B cell (primary cell): ENCODE data around the gene CLIP4. TPM values are rescaled to one million over a fixed set of nuclear protein-coding genes. Genes with fewer than 3 reads are reported as not detected.

Source experiments
- ATAC-seq: fragments of 200-7000 bp; cut with Tn5 transposase; one replicate; pipeline ENCODE4 v1.10.0; 2021; ENCODE audit warnings: low read depth, mild to moderate bottlenecking, moderate number of reproducible peaks, moderate library complexity
- CTCF ChIA-PET: fragments of 350-600 bp; sonication (Branson Sonifier 250); formaldehyde crosslinking; loops from one replicate; lab custom pipeline; 2021; ENCODE audit warnings: antibody characterized with exemption, inconsistent platforms; lab: Charles Lee
- POLR2A ChIA-PET: fragments of 350-600 bp; sonication (Branson Sonifier 250); formaldehyde crosslinking; loops from one replicate; lab custom pipeline; 2021; ENCODE audit warnings: antibody characterized with exemption; lab: Charles Lee
- DNase-seq: peaks from one replicate; pipeline ENCODE4 v3.0.0; 2013
- H2AFZ ChIP-seq: 2 replicates; pipeline ENCODE4 v1.6.1; 2012; ENCODE audit warnings: mild to moderate bottlenecking, low read depth, low read length; ENCODE audit not compliant: insufficient read depth, poor library complexity, severe bottlenecking
- H3K27ac ChIP-seq, 2 donors: 1 replicate in 1 of 2; 2 replicates in 1 of 2; pipeline ENCODE4 v1.5.1; 2012 to 2013; ENCODE audit warnings: low read length in 2 of 2, mild to moderate bottlenecking in 2 of 2, moderate library complexity in 1 of 2
- H3K27me3 ChIP-seq, 4 experiments: fragments of 200-600 bp in 1 of 4; sonication (generic) in 1 of 4; replicated peaks in 1 of 4; 1 replicate in 2 of 4; 2 replicates in 2 of 4; pipeline versions ENCODE4 v1.6.1 to v1.7.0; 2013 to 2016; ENCODE audit warnings: low read length in 3 of 4, mild to moderate bottlenecking in 2 of 4, mixed read lengths in 1 of 4, moderate library complexity in 1 of 4; ENCODE audit not compliant: insufficient read depth in 4 of 4, control insufficient read depth in 3 of 4; ENCODE audit errors: control extremely low read depth in 1 of 4
- H3K36me3 ChIP-seq, 2 experiments: replicated peaks in 1 of 2; 1 replicate in 1 of 2; 2 replicates in 1 of 2; pipeline versions ENCODE4 v1.6.1 to v1.7.1; 2013; ENCODE audit warnings: low read length in 1 of 2; ENCODE audit not compliant: insufficient read depth in 2 of 2, control insufficient read depth in 1 of 2; ENCODE audit errors: control extremely low read depth in 1 of 2, extremely low read depth in 1 of 2
- H3K4me1 ChIP-seq, 2 donors: fragments of 200-600 bp in 1 of 2; sonication (generic) in 1 of 2; 1 replicate in 1 of 2; 2 replicates in 1 of 2; pipeline versions ENCODE4 v1.5.1 to v1.6.1; 2013 to 2017; ENCODE audit warnings: low read length in 2 of 2; ENCODE audit not compliant: control insufficient read depth in 2 of 2, insufficient read depth in 2 of 2
- H3K4me2 ChIP-seq: replicated peaks from 2 replicates; pipeline ENCODE3; 2012; ENCODE audit warnings: mild to moderate bottlenecking, low read depth, low read length; ENCODE audit not compliant: poor library complexity, severe bottlenecking
- H3K4me3 ChIP-seq, 5 experiments: fragments of 200-600 bp in 1 of 5; sonication (generic) in 1 of 5; 1 replicate in 3 of 5; 2 replicates in 2 of 5; pipeline versions ENCODE4 v1.5.1 to v1.7.0; 2011 to 2016; ENCODE audit warnings: low read length in 4 of 5, mild to moderate bottlenecking in 4 of 5, low read depth in 2 of 5, control low read depth in 1 of 5, moderate library complexity in 1 of 5; ENCODE audit not compliant: insufficient read depth in 1 of 5; ENCODE audit errors: control extremely low read depth in 1 of 5, extremely low read depth in 1 of 5
- H3K79me2 ChIP-seq: fragments of 200-600 bp; sonication (generic); one replicate; pipeline ENCODE4 v1.6.0; 2016; ENCODE audit warnings: low read length; ENCODE audit not compliant: control insufficient read depth, insufficient read depth
- H3K9ac ChIP-seq: fragments of 200-600 bp; sonication (generic); 2 replicates; pipeline ENCODE4 v1.6.1; 2017; ENCODE audit warnings: mild to moderate bottlenecking, low read length, moderate library complexity
- H3K9me3 ChIP-seq, 3 donors: one replicate each; pipeline versions ENCODE4 v1.6.1 to v1.7.1; 2013; ENCODE audit warnings: low read length in 2 of 3; ENCODE audit not compliant: control insufficient read depth in 2 of 3, insufficient read depth in 1 of 3; ENCODE audit errors: control extremely low read depth in 1 of 3
- H4K20me1 ChIP-seq: 2 replicates; pipeline ENCODE4 v1.6.0; 2012; ENCODE audit warnings: mild to moderate bottlenecking, low read length; ENCODE audit not compliant: insufficient read depth, control insufficient read depth, poor library complexity, severe bottlenecking
- H3K27ac Mint-ChIP-seq: one replicate; pipeline ENCODE4 v1.8.0; 2021; ENCODE audit warnings: mixed read lengths
- H3K27me3 Mint-ChIP-seq: one replicate; pipeline ENCODE4 v1.8.0; 2021; ENCODE audit warnings: mixed read lengths
- H3K4me1 Mint-ChIP-seq: one replicate; pipeline ENCODE4 v1.8.0; 2021; ENCODE audit warnings: mixed read lengths
- H3K4me3 Mint-ChIP-seq: one replicate; pipeline ENCODE4 v1.8.0; 2021; ENCODE audit warnings: mixed read lengths
- H3K9me3 Mint-ChIP-seq: one replicate; pipeline ENCODE4 v1.8.0; 2022; ENCODE audit warnings: mixed read lengths; ENCODE audit not compliant: insufficient read depth
- CTCF ChIP-seq: fragments of 200-600 bp; IDR thresholded peaks from one replicate; pipeline ENCODE4 v1.8.0; 2022; ENCODE audit warnings: antibody characterized with exemption, mild to moderate bottlenecking
- EZH2 ChIP-seq: IDR thresholded peaks from 2 replicates; pipeline ENCODE4 v1.6.1; 2012; ENCODE audit warnings: borderline replicate concordance, low read depth, mild to moderate bottlenecking, moderate library complexity, low read length; ENCODE audit not compliant: insufficient read depth, poor library complexity, severe bottlenecking
- WGBS: methylation state at CpG from one replicate; pipeline ENCODE4 v1.1.5; 2013; ENCODE audit warnings: missing lambda C conversion rate; ENCODE audit not compliant: insufficient coverage; 5-methylcytosine and 5-hydroxymethylcytosine counted together
- intact Hi-C: fragments of 100-400 bp; cut with micrococcal nuclease; formaldehyde crosslinking; loops from one replicate; pipeline ENCODE4 v1.10.0; 2022
- polyA plus RNA-seq: library from polyadenylated mRNA; depleted of rRNA; stranded (reverse); fragments of >200 nt; gene quantifications from 2 replicates; pipeline ENCODE4 v1.2.3, GENCODE V29; 2012
- total RNA-seq, 2 donors: library from RNA; stranded (reverse); fragments of 120-200 nt in 1 of 2; gene quantifications; 1 replicate in 1 of 2; 2 replicates in 1 of 2; pipeline versions ENCODE4 v1.2.3 to v1.2.4, GENCODE V29; 2013 to 2022

The CLIP4 gene
- total and polyA plus RNA-seq, 2 donors (not counting 1 experiment from before 2014, with no cell fraction given), result 4.0 to 20.8 TPM

- intact Hi-C loops, result no loop called here
- peaks cover 15% of the 10 kb centered on the region for H3K27me3 Mint-ChIP-seq
- H4K20me1 ChIP-seq, result no peaks in the 10 kb centered on the region
These were observed 114.4 kb downstream of the CLIP4 start for GRCh38 chr2:29229640-29230039.

GRCh38 chr2:29232041-29232440 lies 116.8 kb downstream of the CLIP4 start:
- DNase-seq (no peak), ATAC-seq (no peak)
- Mint-ChIP-seq H3K9me3 (no peaks in the 10 kb centered on the region), H3K27ac (no peak overlapping the region), H3K27me3 (peaks cover 11% of the 10 kb centered on the region), H3K4me1 (no peaks in the 10 kb centered on the region), H3K4me3 (no peak overlapping the region)
- H3K4me1 ChIP-seq, result no peaks in the 10 kb centered on the region
- H3K36me3 ChIP-seq, result no peaks in the 10 kb centered on the region
- H2AFZ ChIP-seq, result no peak overlapping the region
- H3K4me2 ChIP-seq, result no peak overlapping the region
- H3K27me3 ChIP-seq, result peaks cover 0 to 7% (median under 1%) of the 10 kb centered on the region in 4 experiments
- H3K4me3 ChIP-seq, result no peak overlapping the region
- no peaks in the 10 kb centered on the region for H3K9me3 ChIP-seq
- intact Hi-C loops, result no loop called here
- POLR2A ChIA-PET, result no interaction called here
- WGBS, result 89% methylated on average over 13 of the region's 14 CpGs
- no peaks in the 10 kb centered on the region for H3K79me2 ChIP-seq
- no peak overlapping the region for H3K27ac ChIP-seq
- H4K20me1 ChIP-seq, result no peaks in the 10 kb centered on the region
- TF ChIP-seq EZH2, result no peak
- no peak for TF ChIP-seq CTCF
- no peak overlapping the region for H3K9ac ChIP-seq
- CTCF ChIA-PET, result no interaction called here

More at GRCh38 chr2:29229640-29230039, 114.4 kb downstream of the CLIP4 start:
- Histone ChIP-seq H3K9ac (no peak overlapping the region), H3K27me3 (peaks cover 0 to 5% (median 0%) of the 10 kb centered on the region in 4 experiments), H3K4me2 (no peak overlapping the region), H3K36me3 (no peaks in the 10 kb centered on the region), H3K4me1 (no peaks in the 10 kb centered on the region), H3K27ac (no peak overlapping the region), H2AFZ (no peak overlapping the region), H3K9me3 (no peaks in the 10 kb centered on the region), H3K4me3 (no peak overlapping the region), H3K79me2 (no peaks in the 10 kb centered on the region)
- H3K4me3 Mint-ChIP-seq, result no peak overlapping the region
- no peaks in the 10 kb centered on the region for H3K4me1 Mint-ChIP-seq
- H3K9me3 Mint-ChIP-seq, result no peaks in the 10 kb centered on the region
- no peak for TF ChIP-seq CTCF
- TF ChIP-seq EZH2, result no peak
- DNase-seq, result no peak
- no peak for ATAC-seq
- H3K27ac Mint-ChIP-seq, result no peak overlapping the region
- 81% methylated on average over 9 of the region's 9 CpGs for WGBS
- POLR2A ChIA-PET, result no interaction called here
- CTCF ChIA-PET, result no interaction called here
